ENCODE measurements around the gene RAB36.

DNA sequence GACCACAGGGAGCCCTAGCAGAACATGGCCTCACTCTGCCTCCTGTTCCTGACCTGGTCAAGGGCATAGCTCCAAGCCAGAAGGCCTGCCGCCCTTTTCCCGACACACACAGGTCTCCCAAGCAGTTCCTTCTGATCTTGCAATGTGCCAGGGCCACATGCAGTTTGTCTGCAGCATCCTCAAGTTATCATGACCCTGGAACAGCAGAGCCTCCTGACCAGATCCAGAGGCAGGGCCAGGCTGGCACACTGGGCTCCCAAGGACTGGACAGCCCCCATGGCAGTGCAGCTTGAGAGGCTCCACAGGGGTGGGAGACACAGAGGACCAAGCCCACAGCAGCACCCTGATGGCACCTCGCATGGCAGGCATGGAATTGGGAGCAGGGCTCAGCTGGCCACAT is 43.8 kb upstream of the RAB36 start:
- TF ChIP-seq ZNF384 (IDR thresholded peaks at IDR 0.05) (no peak), LEF1 (IDR thresholded peaks at IDR 0.05; ENCODE audit: borderline replicate concordance) (no peak), FOXK2 (IDR thresholded peaks at IDR 0.05) (no peak), ARNT (IDR thresholded peaks at IDR 0.05) (no peak), BHLHE40 (IDR thresholded peaks at IDR 0.05; ENCODE audit: borderline replicate concordance) (no peak), HDGF (IDR thresholded peaks at IDR 0.05; ENCODE audit: borderline replicate concordance) (no peak), CTBP1 (IDR thresholded peaks at IDR 0.05; ENCODE audit: borderline replicate concordance) (no peak), TARDBP (IDR thresholded peaks at IDR 0.05) (no peak), ELF4 (IDR thresholded peaks at IDR 0.05) (no peak), FOXM1 (IDR thresholded peaks at IDR 0.05; ENCODE audit: borderline replicate concordance) (no peak)
